ENCODE measurements around the gene FADS6.
A peak's percentile ranks its signal among the peaks of the same experiment; 100 is the strongest.

The FADS6 gene

DNA sequence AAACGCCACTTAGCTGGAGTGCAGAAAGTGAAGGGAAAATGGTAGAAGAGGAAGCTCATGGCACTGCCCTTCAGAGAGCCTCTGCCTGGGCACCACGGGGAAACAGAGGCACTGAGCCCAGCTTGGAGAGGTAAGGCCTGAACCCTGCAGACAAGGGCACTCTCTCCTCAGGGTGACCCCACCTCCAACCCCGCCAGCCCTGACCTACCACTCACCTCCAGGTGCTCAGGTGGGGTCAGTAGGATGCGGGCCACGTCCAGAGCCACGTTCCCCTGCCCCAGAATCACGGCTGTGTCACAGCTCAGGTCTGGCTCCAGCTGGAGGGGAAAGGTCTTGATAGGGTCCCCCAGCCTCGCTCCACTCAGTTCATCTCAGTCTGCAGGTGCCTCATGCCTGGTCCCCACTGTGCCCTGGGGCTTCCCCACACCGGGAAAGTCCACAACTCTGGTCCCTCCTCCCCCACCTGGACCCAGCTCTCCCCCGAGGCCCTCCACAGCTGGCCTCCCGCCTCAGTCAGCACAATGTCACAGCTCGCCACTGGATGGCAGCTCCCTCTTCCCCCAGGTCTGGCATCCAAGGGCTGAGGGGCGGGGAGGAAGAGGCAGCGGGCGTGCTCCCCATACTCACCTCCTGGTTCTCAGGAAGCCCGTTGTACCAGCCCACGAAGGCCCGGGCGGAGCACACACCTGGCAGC is 27.8 kb downstream of the FADS6 start:
- DNase-seq = no peak

DNA sequence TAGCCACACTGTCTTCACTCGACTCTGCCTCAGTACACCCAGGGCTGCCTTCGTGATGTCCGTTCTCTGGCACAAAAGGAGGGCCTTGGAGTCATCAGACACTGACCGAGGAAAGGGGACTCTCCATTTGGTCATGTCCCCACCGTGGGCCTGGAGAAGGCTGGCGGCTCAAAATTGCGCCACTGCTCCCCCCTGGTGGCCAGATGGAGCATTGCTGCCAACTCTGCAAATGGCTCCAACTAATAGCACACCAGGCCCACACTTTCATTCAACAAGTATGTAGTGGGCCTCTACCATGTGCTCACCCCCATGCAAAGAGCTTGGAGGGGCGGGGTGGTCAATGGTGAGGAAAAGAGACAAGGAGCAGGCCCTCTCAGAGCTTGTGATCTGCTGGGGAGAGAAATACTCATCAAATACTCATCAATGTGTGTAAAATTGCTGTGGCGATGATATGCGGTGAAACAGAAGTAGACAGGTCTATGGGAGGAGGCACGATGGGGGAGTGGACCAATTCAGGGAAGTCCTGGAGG is 28.5 kb downstream of the FADS6 start:
- DNase-seq = peak; percentile 55

DNA sequence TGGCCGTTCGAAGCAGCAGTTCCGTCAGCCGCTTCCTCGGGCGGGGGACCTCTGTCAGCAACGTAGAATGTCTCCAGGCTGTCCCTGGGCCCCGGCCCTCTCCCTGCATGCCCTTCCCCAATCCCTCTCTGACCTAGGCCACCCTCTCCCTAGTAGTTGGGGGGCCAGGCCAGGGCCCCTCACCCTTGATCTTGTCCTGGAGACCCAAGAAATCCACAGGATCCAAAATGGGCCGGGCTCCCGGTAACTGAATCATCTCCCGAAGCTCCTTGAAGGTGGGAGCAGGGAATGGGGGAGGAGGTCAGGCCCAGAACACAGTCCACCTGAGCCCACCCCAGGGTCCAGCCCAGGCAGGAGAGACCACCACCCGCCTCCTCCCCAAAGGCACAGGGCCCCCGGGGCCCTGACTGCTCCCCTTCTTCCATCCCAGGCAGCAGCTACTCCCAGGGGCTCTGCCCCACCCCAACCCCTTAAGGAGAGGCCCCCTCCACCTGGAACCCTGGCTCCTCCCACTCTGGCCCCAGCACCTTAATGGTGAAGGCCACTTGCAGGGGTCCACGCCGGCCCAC is 29.1 kb downstream of the FADS6 start:
- no peak for DNase-seq

DNA sequence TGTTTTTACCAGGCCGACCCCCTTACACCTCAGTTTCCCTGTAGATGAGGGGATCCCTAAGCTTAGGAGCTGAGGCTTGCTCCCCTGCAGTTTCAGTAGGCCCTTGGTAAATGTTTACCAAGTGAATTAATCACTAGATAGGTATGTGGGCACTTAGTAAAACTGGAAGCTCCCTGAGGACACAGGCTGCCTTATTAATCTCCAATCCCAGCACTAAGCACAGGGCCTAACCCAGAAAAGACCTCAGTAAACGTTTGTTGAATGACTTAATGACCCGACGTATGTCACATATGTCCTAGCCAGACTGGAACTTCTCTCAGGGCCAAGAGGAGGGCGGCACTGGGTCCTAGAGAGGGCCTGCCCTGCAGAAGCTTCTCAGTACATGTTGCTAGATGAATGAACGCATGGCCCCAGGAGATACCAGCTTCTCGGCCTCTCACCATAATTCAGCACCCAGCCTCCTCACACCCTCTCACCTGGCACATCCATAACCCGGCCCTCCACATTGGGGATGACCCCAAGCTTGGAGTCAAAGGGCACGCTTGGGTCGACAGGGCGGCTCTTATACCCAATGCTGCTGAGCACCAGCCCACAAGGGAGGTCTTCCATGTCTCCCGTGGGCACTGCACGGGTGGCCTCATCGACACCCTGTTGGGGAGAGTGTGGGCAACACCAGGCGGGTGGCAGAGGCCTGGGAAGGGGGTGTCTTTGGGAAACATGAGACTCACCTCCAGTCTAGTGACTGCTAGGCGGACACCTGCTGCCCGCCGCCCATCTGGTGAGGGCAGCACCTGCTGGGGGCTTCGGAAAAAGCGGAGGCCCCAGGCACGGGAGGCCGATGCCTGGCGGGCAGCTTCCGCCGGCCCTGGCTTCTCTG is 29.8 kb downstream of the FADS6 start:
- no peak for DNase-seq

DNA sequence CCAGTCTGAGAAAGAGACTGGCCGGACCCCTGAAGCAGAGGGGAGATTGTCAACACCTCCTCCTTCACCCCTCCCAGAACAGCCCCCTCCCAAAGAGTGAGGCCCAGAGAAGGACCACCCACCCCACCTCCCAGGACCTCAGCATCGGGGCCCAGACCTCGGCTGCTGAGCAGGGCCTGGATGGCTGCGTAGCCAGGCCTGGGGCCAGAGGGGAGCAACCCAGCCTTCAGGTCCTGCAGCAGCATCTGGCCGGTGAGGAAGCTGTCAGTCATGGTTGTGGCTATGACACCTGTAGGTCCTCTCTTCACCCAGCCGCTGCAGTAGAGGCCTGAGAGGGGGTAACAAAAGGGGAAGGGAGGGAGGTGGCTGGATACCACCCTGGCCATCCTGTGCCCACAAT is 30.5 kb downstream of the FADS6 start:
- DNase-seq = no peak

DNA sequence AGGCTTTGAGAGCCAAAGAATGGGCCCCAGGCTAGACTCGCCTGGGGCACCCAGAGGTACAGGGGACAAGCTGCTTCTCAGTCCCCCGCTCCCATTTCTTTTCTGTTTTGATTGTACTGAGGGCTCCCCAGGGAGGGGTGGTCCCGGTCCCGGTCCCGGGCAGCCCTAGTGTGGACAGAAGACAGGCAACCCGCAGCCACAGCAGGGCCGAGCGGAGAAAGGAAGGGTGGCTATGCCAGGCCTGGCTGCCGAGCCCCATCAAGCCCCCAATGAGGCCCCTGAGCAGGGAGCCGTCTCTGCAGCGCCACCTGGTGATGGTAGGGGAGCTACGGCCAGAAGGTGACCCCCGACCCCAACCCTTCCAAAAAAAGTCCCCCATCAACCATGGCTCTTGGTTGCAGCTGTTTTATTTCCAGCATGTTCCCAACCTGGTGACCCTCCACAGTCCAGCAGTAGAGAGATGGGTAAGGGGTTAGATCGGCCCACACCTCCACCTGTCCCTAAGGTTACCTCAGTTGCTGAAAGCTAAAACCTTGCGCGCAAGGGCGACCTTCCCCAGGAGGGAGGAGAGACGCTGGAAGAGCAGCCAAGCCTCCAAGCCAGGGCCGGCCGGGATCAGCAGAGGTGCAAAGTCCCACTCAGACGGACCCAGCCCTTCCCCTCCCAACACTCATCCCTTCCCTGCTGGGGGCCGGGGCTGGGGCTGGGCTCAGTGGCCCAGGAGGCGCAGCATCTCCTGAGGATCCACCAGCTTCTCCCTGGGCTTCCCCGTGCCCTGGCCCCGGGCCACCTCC is 31.1 kb downstream of the FADS6 start:
- peak; percentile 54 for DNase-seq

DNA sequence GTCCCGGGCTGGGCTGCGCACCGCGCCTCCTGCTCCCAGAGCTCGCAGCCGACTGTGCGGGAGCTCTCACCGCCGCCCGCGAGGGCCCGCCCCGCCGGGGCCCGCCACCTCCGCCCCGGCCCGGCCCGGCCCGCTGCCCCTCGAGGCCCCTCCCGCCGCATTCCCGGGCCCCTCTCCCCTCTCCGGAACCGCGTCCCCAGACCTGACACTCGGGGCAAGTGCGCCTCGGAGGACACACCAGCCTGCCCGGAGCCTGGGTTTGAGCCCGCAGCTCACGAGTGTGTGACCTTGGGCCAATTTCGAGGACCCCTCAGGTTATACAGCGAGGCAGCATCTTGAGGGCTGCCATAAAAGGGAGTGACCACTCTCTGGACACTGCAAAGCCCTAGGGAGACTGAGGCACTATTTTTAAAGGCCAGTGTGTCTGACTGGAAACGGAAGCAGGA is 31.7 kb downstream of the FADS6 start:
- DNase-seq = no peak

DNA sequence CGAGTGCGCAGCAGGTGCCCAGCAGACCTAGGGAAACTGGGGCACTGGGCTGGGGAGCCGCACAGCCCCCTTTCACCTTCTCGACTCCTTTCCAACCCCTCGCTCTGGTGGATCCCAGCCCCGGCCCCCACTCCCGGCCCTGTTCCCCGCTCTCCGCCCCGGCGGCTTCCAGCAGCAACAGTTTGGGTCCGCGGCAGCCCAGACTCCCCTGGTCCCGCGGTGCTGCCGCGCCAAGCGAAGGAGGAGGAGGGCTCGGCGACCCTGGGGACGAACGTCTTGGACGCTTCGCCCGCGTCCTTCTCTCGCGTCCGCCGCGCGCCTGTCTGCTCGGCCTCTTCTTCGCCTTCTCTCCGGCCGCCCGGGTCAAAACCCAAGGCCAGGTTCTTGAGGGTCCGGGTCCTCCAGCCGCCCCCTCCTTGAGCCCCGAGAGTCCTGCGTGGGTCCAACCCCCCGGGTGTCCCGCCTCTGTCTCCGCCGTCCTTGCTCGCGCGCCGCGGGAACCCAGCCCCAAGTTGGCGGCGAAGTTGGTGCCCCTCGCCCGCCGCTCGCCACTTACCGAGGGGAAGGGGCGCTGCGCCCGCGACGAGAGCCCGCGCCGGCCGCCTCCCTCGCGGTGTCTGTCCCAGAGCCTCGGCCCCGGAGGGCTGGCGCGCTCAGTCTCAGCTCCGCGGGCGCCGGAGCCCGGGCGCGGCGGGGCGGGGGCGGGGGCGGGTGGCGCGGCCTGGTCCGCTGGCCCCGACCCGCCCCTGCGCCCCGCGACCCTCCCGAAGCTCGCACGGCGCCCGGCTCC is 32.4 kb downstream of the FADS6 start:
- DNase-seq = no peak

DNA sequence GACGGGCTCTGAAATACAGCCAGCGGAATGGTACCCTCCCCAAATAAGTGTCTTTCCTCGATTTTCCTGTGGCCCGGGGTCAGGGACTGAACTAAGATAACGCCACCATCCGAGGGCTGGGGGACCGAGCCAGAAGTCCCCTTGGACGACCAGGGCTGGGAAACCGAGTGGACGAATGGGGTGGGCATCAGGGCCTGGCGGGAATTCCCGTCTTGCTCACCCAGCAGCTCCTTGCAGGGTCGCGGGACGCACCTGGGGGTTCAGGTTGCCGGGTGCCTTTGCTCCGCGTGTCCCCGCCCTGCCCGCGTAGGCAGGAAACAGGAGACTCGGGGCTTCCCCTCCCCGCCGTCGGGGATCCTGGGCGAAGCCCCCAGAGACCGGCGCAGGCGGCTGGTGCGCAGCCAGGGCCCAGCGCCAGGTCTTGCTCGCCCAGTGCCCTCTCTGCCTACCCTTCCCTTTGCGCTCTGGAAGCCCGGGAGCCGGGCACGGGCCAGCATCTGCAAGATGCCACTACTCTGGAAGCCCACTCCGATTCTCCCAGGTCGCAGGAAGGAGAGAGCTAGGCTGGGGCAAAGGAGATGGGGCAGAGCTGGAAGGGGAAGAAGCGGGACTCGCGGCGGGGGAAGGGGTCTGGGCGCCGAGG is 33.1 kb downstream of the FADS6 start:
- DNase-seq = no peak

DNA sequence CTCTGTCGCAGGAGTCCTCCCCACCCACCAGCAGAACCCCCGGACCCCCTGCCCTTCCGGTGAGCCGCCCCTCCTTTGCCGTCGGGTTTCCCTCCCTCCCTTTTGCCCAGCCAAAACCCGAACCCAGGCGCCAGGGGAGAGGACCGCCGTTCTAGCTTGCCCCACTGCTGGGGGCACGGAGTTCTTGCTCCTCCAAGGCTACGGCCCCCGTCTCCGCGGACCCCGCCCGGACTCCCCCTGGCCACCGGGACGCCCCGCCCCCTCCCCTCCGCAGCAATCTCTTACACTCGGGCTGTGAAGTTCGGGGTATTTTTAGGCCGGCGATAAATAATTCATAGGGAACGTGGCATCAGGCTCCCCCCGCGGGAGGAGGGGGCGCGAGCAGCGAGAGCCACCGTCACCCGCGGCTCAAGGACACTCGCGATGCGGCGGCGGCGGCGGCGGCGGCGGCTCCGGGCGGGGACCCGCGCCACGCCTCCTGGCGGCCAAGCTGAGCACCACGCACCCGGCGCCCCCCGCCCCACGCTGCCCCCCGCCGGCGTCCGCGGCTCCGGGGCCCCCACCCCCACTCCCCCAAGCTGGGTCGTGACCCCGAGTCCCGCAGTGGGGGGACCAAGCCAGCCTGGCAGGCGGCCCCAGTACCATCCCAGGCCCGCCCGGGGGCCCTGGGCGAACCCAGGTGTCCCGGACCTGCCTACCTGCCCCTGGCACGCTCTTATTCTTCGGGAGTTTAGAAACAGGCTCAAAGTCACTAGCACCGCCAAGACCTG is 33.8 kb downstream of the FADS6 start, which contains the start of gene GRIN2C:
GRIN2C (minus strand) TSS at position 427 of the 770 bp plus-strand sequence. CDS start 4,793 bp downstream, outside the sequence.
- no peak for DNase-seq

DNA sequence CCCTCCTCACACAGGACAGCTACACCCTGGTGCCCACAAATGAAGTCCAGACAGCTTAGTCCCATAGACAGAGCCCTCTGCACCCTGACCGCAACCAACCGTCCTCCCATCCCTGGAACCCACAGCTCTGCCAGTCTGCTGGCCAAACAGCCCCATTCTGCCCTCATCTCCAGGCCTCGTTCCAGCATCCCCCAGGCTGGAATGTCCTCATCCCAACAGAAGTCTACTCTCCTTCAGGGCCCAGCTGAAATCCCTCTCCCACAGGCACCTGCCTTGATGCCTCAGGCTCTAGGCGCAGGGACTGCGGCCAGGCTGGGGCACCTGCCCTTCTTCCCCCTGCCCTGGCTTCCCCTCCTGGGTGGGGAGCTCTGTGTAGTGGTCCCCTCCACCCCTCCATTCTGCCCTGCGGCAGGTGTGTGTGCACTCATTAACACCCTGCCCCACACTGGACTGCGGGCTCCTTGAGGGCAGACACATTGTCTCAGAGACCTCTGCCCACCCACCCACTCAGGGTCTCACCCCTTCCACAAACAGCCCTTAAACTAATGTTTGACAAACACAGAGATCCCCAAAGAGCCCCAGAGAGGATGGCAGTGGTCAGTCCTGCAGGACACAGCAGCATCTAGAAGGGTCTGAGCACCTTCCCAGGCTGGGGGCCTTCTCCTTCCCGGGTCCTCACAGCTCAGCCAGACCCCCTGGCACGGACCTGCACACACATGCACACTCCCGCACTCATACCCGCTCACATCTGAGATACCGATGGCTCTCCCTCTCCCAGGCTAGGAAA is 34.6 kb downstream of the FADS6 start:
- DNase-seq = no peak

DNA sequence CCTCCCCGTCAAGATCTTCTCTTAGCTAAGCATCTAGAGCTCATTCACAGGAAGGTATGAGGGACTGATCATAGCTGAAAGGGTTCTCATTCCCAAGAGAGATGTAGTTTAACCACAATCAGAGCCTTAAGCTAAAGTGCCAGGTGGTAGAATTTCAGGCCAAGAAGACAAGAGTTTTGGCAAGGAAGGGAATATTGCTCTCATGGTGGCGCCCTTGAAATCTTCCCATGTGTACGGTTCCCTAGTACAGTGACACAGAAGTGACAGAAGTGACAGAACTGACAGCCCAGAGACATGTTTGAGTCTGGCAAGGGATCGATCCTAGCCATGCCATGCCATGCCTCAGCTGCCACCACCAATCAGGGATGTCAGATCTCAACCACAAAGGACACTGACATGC is 36.2 kb downstream of the FADS6 start:
- no peak for DNase-seq

DNA sequence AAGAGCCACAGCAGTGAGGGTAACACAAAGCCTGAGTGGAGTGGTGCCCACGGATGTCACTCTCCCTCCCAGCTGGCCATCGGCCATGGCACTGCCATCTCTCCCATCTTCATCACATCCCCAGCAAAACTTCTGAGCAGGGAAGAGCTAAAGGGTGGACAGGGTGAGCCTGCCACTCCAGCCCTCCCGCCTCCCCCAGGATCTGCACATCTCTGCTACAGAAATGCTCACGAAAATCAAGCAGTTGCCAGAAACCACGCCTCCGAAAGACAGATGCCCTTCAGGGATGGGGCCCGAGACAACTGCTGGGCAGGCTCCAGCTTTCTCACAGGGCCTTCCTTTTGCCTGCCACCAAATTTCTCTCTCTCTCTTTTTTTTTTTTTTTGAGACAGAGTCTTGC is 37.3 kb downstream of the FADS6 start:
- no peak for DNase-seq

DNA sequence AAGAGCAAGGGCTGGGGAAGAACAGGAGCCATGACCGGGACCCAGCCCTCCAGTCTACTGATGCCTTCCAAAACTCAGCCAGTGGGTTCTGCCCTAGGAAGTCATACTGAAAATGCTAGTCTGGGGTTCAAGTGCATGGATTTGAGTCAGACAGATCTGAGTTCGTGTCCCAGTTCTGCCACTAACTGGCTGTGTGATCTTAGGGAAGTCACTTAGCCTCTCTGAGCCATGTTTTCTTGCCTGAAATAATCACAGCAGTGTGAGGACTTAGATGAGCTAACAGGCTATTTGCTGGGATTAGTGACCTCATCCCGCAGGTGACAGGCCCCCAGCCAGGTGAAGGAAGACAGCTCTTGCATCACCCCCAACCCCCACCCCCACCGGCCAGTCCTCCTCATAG is 38.1 kb downstream of the FADS6 start:
- no peak for DNase-seq

DNA sequence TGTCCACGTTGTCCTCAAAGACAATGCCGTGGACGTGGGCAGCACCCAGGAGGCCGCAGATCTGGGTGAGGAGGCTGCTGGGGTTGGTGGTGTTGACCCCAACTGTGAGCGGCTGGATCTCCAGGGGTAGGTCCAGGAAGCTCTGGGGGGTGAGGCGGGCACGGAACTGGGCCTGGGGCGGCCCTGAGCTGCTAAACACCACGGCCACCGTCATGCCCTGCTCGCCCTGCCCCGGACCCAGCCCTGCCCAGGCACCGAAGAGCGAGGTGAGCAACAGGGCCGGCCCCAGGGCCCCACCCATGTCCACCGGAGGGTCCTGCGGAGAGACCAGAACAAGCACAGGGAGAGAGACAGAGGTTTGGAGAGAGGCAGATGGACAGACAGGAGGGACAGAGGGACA is 38.6 kb downstream of the FADS6 start:
- DNase-seq = no peak

DNA sequence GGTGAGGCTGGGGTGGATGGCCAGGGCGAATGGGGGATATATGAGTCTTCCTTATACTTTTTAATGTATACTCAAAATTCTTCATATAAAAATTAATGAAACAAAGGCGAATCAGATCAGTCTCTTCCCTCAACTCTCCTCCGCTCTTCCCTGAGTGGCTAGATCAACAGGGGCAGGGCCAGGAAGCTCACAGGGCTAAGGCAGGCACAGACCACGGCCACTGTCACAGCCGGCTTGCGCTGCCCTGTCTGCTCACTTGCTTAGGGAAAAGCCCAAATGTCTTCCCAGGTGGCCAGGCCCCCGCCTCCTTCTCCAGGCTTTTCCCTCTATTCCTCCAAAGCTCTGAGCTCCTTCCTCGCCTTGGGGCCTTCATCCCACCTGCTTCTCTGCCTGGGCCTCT is 39.8 kb downstream of the FADS6 start:
- DNase-seq = no peak

DNA sequence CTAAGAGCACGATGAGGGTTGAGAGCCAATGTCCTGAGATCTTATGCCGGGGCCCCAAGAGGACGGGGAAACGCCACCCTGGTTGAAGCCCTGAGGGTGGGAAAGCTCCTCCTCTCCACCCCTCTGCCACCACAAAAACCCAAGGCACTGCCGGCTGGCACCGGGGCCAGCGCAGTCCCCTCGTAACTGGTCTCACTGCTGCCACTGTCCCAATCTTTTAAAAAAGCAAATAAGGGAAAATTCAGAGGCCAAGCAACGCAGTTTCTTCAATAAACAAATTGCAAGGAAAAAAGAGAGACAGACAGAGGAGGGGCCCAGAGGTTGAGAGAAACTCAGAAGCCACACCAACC is 40.4 kb downstream of the FADS6 start:
- no peak for DNase-seq

DNA sequence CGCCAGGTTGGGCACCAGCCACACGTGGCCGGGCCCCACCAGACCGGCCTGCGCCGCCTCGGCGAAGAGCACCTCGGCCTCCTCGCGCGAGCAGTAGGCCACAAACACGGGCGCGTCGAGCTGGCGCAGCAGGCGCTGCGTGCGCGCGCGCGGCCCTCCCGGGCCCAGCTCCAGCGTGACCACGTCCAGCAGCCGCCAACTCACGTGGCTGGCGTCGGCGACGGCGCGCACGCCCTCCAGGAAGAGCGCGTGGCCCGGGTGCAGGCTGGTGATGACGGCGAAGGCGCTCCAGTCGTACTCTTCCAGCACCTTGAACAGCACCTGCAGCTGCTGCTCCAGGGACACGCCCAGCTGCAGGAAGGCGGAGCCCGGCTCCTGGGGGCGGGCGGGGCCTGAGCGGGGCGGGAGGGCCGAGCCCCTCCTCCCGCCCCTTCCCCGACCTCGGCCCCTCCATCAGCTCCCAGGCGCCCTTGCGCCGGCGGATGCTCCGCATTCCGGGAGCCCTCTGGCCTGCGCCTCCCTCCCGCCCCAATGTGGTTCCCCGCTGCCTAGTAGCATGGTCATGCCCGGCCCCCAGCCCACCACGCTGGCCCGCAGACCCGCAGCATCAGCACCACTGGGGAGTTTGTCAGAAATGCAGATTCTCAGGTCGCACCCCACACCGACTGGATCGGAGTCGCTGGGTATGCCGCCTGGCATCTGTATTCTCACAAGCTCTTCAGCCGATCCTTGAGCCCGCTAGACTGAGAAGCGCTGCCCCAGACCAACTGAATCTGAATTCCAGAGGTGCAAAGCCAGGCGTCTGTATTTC is 41.0 kb downstream of the FADS6 start:
- peak; percentile 49 for DNase-seq
